HG03097 (cell line): Measurements from ENCODE around the gene GLRX3.
A peak's percentile ranks its signal among the peaks of the same experiment; 100 is the strongest.
"Not testable (repeated sequence)": the region's sequence is repeated elsewhere in the genome, so short reads cannot be mapped to it uniquely, and the experiment has no call there.

Experiments used
- ATAC-seq: cut with Tn5 transposase; IDR thresholded peaks from one replicate; pipeline ENCODE4 v1.9.1; 2021; ENCODE audit not compliant: unreplicated experiment, low FRiP score

Gene GLRX3

GRCh38 chr10:130188195-130189175 lies 52.3 kb downstream of the GLRX3 start:
- no peak for ATAC-seq

- ATAC-seq, result no peak
These were observed 53.4 kb downstream of the GLRX3 start for GRCh38 chr10:130189608-130190054.

DNA sequence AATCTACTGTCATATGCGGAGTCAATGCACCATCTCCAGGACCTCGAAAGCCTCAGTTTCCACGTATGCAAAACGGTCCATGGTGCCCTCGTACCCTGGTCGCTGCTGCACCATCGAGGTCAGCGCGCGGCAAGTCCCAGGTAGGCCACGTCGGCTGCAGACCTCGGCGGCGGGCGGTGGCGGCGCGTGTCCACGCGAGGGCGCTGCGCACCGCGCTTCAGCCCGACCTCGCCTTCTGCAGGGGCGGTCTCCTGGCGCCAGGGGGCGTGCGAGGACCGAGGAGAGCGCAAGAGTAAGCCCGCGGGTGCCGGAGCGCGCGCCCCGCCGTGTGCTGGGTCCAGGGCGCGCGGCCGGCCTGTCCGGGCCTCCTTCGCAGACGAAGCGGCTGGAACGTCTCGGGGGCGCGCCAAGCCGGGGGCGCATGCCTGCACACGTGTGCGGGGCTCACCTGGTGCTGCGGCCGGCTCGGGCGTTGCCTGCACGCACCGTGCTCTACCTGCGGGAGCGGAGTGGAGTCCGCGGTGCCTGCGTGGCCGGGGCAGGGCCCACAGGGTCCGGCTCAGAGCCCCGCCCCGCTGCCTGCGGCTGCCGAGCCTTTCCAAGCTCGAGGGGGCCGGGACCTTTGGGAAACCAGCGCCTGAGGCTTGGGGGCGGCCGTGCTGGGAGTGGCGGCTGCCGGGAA lies 54.0 kb downstream of the GLRX3 start:
- peak; percentile 88 for ATAC-seq

- ATAC-seq, result no peak
These were observed 54.5 kb downstream of the GLRX3 start for GRCh38 chr10:130190737-130191115.

GRCh38 chr10:130191380-130191779 lies 55.2 kb downstream of the GLRX3 start:
- ATAC-seq, result no peak

DNA sequence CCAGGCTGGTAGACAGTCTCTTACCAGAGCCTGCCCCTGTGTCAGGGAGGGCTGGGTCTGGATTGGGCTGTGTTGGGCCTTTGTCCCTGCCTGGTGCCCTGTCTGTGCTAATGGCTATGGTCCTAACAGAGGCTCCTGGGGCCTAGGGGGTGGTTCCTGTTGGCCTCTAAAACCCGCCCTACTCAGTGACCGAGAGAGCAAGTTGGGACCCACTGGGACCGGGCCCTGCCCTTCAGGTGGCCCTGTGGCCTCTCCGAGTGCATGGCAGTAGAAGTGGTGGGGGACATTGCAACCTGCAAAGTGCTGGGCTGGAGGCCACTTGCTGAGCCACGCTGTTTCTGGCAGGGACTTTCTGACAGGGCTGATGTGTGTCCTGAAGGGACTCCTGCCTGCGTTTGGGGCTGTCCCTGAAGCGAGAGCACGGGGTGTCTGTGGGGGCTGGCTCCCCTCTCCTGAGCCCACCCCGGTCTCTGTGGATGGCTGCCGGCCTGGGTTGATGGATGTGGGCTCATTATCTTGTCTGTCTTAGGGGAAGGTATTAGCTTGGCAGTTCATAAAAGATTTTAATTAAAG lies 56.2 kb downstream of the GLRX3 start:
- no peak for ATAC-seq

DNA sequence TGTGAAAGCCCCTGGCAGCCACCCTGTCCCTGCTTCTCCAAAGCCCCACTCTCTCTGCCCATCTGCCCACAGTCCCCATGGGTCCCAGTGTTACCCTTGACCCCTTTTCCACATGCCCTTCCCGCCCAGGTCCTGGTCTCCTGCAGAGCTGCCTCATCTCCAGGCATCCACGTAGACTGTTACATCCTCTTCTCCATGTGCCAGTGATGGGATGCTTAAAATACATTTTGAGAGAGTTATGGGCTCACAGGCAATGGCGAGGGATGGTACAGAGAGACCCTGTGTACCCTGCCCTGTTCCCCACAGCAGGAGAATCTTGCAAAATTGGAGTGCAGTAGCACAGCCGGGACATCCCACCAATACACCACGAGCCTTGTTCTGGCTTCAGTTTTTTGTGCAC lies 56.8 kb downstream of the GLRX3 start:
- ATAC-seq, result no peak

DNA sequence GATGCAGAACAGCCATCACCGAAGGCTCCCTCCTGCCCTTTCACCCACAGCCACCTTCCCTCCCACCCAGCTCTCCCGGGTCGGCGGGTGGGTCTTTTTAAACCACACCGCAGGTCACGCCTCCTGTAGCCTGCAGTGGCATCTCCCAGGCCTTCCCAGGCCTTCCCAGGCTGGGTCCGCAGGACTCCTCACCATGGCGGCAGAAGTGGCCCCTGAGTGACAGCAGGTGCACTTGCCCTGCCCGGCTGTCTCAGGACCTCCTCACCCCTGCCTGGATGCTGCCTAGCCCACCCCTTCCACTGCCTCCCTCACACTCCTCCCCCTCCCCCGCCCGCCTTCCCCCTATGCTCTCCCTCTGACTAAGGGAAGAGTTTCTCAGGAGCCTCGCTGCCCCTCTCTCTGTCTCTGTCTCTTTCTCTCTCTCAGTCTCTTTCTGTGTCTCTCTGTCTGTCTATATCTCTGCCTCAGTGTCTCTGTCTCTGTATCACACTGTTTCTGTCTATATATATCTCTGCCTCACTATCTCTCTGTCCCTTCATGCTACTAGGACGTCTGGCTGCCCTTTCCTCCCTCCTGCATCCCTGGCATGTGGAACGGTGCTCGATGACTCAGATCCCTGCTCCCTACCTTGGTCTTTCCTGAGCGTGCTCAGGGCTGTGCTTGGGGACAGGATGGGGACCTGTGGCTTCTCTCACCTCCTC lies 57.5 kb downstream of the GLRX3 start:
- ATAC-seq, result no peak

GRCh38 chr10:130194194-130194990 lies 58.2 kb downstream of the GLRX3 start:
- no peak for ATAC-seq

GRCh38 chr10:130194991-130195645 lies 58.9 kb downstream of the GLRX3 start:
- ATAC-seq, result no peak

DNA sequence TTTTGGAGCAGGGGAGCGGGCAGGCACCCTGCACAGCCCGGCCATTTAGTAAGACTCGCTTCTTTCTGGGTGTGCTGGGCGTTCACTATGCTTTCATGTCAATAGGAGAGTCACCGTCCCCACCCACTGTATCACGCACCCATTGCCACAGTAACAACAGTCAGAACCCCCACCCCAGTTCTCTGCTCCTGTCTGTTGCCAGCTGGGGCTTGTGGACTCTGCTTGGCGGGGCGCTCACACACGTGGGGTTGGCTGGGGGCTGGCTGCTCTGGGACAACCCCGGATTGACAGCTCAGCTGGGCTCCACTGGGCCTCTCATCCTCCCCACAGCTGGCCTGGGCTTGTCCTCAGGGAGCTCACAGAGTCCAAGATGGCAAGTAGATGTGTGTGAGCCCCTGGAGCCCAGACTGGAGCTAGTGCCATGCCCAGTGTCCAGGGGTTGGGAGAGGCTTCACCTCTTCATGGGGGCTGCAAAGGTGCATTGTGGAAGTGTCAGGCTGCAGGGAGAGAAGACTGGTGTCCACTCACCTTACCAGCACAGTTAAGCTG lies 59.6 kb downstream of the GLRX3 start:
- ATAC-seq, result no peak

GRCh38 chr10:130196511-130197487 lies 60.6 kb downstream of the GLRX3 start:
- ATAC-seq, result no peak

DNA sequence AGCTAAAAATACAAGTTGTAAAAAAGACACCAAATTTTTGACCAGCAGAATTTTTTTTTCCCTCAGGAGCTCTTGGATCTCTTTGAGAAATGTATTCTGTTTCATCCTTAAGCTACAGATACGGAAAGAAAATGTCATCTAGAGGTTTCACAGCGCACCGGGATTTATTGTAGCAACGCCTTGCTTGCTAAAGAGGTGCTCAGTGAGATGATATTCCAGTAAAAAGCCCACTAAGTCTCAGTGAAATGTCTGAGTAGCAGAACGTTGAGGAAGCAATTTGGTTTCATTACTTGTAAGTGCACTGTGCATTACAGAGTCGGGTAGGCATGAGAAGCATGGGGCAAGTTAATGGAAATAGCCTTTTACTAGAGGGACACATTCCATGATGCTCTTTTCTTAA lies 62.5 kb downstream of the GLRX3 start:
- no peak for ATAC-seq

GRCh38 chr10:130200179-130201042 lies 64.2 kb downstream of the GLRX3 start:
- no peak for ATAC-seq

GRCh38 chr10:130201043-130201380 lies 64.8 kb downstream of the GLRX3 start:
- no peak for ATAC-seq

DNA sequence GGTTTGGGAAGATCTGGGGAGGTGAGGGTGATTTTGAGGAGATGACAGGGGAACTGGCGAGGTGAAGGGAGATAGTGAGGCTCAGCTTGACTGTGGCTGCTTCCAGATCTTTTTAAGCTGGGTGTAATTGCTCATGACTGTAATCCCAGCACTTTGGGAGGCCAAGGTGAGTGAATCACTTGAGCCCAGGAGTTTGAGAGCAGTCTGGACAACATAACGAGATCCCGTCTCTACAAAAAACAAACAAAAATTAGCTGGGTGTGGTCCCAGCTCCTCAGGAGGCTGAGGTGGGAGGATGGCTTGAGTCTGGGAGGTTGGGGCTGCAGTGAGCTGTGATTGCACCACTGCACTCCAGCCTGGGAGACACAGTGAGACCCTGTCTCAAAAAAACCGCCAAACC lies 66.0 kb downstream of the GLRX3 start:
- not testable (repeated sequence) for ATAC-seq

DNA sequence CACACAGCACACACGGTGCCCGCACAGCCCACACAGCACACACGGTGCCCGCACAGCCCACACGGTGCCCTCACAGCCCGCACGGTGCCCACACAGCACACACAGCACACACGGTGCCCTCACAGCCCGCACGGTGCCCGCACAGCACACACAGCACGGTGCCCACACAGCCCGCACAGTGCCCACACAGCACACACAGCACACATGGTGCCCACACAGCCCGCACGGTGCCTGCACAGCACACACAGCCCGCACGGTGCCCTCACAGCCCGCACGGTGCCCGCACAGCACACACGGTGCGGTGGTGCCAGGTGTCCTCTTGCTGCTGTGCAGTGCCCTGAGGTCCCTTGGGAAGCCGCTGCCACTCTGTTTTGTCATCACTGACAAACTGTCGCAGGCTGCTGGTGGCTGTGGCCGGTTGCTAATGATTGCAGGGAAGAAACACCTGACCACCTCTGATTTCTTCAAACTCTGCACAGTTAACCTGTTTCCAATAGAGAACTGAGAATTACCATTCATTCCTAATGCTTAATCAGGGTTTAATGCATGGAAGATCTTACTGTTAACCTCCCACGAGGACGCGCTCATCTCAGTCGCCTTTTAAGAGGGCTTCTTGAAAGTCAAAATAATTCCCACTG lies 66.9 kb downstream of the GLRX3 start:
- ATAC-seq, result no peak
